GM12865 (cell line): ENCODE data around the gene NBEAL1.
"Not testable (repeated sequence)": the region's sequence is repeated elsewhere in the genome, so short reads cannot be mapped to it uniquely, and the experiment has no call there.

Experiments
- DNase-seq: peaks from one replicate; pipeline ENCODE4 v3.0.0; 2010; ENCODE audit warnings: low read depth
- H3K4me3 ChIP-seq: 2 replicates; pipeline ENCODE4 v1.5.1; 2011; ENCODE audit warnings: mild to moderate bottlenecking, low read depth, low read length, control low read depth
- TF ChIP-seq, protein P1 (sequence below): IDR thresholded peaks from 2 replicates; pipeline ENCODE4 v1.5.1; 2011; ENCODE audit warnings: low read length, control low read depth, low read depth, inconsistent platforms; ENCODE audit not compliant: insufficient read depth; ENCODE audit errors: missing control alignments

NBEAL1 gene

GRCh38 chr2:203164311-203164935 lies 149.7 kb downstream of the NBEAL1 start:
- TF ChIP-seq, protein P1, sequence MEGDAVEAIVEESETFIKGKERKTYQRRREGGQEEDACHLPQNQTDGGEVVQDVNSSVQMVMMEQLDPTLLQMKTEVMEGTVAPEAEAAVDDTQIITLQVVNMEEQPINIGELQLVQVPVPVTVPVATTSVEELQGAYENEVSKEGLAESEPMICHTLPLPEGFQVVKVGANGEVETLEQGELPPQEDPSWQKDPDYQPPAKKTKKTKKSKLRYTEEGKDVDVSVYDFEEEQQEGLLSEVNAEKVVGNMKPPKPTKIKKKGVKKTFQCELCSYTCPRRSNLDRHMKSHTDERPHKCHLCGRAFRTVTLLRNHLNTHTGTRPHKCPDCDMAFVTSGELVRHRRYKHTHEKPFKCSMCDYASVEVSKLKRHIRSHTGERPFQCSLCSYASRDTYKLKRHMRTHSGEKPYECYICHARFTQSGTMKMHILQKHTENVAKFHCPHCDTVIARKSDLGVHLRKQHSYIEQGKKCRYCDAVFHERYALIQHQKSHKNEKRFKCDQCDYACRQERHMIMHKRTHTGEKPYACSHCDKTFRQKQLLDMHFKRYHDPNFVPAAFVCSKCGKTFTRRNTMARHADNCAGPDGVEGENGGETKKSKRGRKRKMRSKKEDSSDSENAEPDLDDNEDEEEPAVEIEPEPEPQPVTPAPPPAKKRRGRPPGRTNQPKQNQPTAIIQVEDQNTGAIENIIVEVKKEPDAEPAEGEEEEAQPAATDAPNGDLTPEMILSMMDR, result no peak
- no peak for DNase-seq
- no peak overlapping the region for H3K4me3 ChIP-seq

DNA sequence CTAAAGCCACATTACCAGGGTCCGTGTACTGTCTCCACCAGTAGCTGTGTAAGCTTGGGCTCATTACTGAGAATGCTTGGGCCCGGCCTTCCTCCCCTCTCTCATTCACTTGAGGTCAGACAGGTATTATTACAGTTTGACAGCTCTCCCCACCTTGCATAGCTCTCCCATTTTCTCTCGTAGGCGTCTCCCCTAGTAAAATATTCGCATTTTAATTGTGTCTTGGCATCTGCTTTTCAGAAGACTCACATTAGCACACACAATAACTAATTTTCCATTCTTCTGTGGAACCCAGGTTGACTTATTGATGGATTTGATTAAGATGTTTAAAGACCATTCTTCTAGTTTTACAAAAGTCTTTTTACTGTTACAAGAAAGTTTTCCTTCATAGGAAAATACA lies 153.1 kb downstream of the NBEAL1 start:
- no peak overlapping the region for H3K4me3 ChIP-seq
- DNase-seq, result no peak
- TF ChIP-seq, protein P1, result no peak

- no peak for DNase-seq
- TF ChIP-seq, protein P1, result no peak
- H3K4me3 ChIP-seq, result no peak overlapping the region
These were observed 155.8 kb downstream of the NBEAL1 start for GRCh38 chr2:203170502-203170901.

DNA sequence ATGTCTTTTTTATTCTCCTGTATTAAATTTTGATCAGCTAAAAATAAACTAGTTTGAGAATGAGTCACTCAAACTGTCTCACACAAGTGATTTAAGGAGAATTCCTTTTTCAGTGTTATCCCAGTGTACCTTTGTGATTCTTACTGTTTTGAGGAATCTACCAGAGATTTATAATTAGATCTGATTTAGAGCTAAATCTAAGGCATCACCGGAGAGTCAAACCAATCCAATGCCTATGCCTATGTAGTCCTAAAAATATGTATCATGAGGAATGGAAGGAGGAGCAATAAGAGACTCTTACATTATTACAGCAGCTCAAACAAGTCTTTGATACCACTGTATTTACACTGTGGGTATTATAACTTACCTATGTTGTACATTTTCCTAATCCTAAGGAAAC lies 160.7 kb downstream of the NBEAL1 start:
- no peak for DNase-seq
- TF ChIP-seq, protein P1, result no peak
- no peak overlapping the region for H3K4me3 ChIP-seq

- no peak overlapping the region for H3K4me3 ChIP-seq
These were observed 162.7 kb downstream of the NBEAL1 start for GRCh38 chr2:203177361-203177760.

GRCh38 chr2:203185864-203186263 lies 171.2 kb downstream of the NBEAL1 start:
- H3K4me3 ChIP-seq, result no peak overlapping the region
- no peak for DNase-seq
- TF ChIP-seq, protein P1, result no peak

More at GRCh38 chr2:203177361-203177760, 162.7 kb downstream of the NBEAL1 start:
- peak; percentile 1 for DNase-seq
- TF ChIP-seq, protein P1, result no peak

DNA sequence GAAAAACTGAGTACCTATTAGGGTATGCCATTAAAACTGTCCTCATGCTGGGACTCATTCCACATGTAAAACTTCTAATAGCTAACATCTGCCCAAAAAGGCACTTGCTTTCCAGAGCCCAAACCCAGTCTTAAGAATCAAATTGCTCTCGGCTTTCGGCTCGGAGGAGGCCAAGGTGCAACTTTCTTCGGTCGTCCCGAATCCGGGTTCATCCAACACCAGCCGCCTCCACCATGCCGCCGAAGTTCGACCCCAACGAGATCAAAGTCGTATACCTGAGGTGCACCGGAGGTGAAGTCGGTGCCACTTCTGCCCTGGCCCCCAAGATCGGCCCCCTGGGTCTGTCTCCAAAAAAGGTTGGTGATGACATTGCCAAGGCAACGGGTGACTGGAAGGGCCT lies 175.9 kb downstream of the NBEAL1 start:
- not testable (repeated sequence) for DNase-seq, H3K4me3 ChIP-seq

- not testable (repeated sequence) for DNase-seq, H3K4me3 ChIP-seq
These were observed 176.4 kb downstream of the NBEAL1 start for GRCh38 chr2:203191026-203191425.
